HepG2 (cell line): ENCODE results near the gene VPS18.

Experiments used
- CEBPB ChIP-seq: IDR thresholded peaks from 2 replicates; pipeline ENCODE4 v1.6.1; 2011; ENCODE audit warnings: low read depth, low read length, improper control_type of control experiment, borderline replicate concordance
- CHD2 ChIP-seq: IDR thresholded peaks from 2 replicates; pipeline ENCODE4 v1.6.1; 2011; ENCODE audit warnings: low read depth, low read length, improper control_type of control experiment
- CTCF ChIP-seq: sonication (generic); formaldehyde crosslinking; IDR thresholded peaks from 2 replicates; pipeline ENCODE4 v1.5.0; 2020; ENCODE audit warnings: mild to moderate bottlenecking, missing genetic modification reagents, moderate library complexity
- E2F2 ChIP-seq: sonication (generic); formaldehyde crosslinking; IDR thresholded peaks from 2 replicates; pipeline ENCODE4 v1.4.0; 2020; ENCODE audit warnings: missing genetic modification reagents, borderline replicate concordance
- IRF1 ChIP-seq: sonication (generic); formaldehyde crosslinking; IDR thresholded peaks from 2 replicates; pipeline ENCODE4 v1.4.0; 2020; ENCODE audit warnings: low read depth, mild to moderate bottlenecking, missing genetic modification reagents
- MTA3 ChIP-seq: sonication (generic); formaldehyde crosslinking; IDR thresholded peaks from 2 replicates; pipeline ENCODE4 v1.4.0; 2020; ENCODE audit warnings: missing genetic modification reagents
- RBAK ChIP-seq: sonication (generic); formaldehyde crosslinking; IDR thresholded peaks from 2 replicates; pipeline ENCODE4 v1.5.1; 2020; ENCODE audit warnings: mild to moderate bottlenecking, missing genetic modification reagents
- REST ChIP-seq, 2 experiments: IDR thresholded peaks; 2 replicates each; pipeline ENCODE4 v1.6.1; 2011 to 2012; ENCODE audit warnings: low read length in 2 of 2, borderline replicate concordance in 1 of 2, low read depth in 1 of 2, mild to moderate bottlenecking in 1 of 2, moderate library complexity in 1 of 2
- SNRNP70 ChIP-seq: fragments of 200-400 bp; formaldehyde crosslinking; IDR thresholded peaks from 2 replicates; pipeline ENCODE4 v1.6.1; 2017; ENCODE audit warnings: mild to moderate bottlenecking, low read depth, low read length, moderate library complexity
- SUZ12 ChIP-seq: fragments of 150-350 bp; IDR thresholded peaks from 2 replicates; pipeline ENCODE4 v1.6.1; 2014; ENCODE audit warnings: low read depth, low read length
- ZNF232 ChIP-seq: sonication (generic); formaldehyde crosslinking; IDR thresholded peaks from 2 replicates; pipeline ENCODE4 v1.4.0; 2020; ENCODE audit warnings: missing genetic modification reagents, borderline replicate concordance
- ZSCAN20 ChIP-seq: sonication (generic); formaldehyde crosslinking; IDR thresholded peaks from 2 replicates; pipeline ENCODE4 v1.4.0; 2020; ENCODE audit warnings: missing genetic modification reagents, mild to moderate bottlenecking, borderline replicate concordance
- TF ChIP-seq, protein P1 (sequence below): sonication (generic); formaldehyde crosslinking; conservative IDR thresholded peaks from 2 replicates; pipeline ENCODE4 v1.4.0; 2020; ENCODE audit warnings: missing genetic modification reagents

DNA sequence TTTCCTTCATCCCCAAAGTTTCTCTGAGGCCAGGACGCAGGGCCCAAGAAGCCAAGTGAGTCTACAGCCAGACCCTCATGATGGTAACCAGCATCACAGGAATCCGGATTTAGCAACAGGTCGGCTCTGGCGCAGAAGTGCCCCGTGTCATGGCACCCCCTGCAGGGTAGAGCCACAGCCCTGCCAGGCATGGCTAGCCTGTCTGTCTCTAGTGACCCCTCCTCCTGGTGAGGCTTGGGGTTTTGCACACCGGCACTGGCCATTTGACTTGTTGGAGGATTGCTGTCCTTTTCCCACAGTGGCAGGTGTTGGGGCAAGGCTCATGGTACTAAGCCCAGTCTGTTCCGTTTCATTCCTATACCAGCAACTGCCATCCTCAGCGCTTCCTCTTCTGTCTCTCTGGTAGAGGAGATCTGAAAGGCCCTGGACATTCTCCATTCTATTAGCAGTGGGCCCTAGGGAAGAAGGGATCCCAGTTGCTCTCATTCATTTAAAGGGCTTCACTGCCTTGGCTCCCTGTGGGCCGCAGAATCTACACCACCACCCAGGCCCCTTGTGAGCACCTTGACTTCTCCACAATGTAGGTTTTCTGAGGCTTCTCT lies 49.6 kb downstream of the VPS18 start:
- TF ChIP-seq ZSCAN20 (CRISPR knock-in tag): no peak
- TF ChIP-seq REST (IDR thresholded peaks at IDR 0.05; ENCODE audit: borderline replicate concordance in 1 of 2, low read depth in 1 of 2, low read length in 2 of 2): no peak
- TF ChIP-seq E2F2 (CRISPR knock-in tag): no peak
- TF ChIP-seq SNRNP70: no peak
- TF ChIP-seq ZNF232 (CRISPR knock-in tag): no peak
- no peak for TF ChIP-seq MTA3
- no peak for TF ChIP-seq CHD2
- TF ChIP-seq CEBPB: no peak
- TF ChIP-seq, protein P1, sequence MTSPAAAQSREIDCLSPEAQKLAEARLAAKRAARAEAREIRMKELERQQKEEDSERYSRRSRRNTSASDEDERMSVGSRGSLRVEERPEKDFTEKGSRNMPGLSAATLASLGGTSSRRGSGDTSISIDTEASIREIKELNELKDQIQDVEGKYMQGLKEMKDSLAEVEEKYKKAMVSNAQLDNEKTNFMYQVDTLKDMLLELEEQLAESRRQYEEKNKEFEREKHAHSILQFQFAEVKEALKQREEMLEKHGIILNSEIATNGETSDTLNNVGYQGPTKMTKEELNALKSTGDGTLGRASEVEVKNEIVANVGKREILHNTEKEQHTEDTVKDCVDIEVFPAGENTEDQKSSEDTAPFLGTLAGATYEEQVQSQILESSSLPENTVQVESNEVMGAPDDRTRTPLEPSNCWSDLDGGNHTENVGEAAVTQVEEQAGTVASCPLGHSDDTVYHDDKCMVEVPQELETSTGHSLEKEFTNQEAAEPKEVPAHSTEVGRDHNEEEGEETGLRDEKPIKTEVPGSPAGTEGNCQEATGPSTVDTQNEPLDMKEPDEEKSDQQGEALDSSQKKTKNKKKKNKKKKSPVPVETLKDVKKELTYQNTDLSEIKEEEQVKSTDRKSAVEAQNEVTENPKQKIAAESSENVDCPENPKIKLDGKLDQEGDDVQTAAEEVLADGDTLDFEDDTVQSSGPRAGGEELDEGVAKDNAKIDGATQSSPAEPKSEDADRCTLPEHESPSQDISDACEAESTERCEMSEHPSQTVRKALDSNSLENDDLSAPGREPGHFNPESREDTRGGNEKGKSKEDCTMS (CRISPR knock-in tag): no peak
- TF ChIP-seq IRF1 (CRISPR knock-in tag): no peak
- TF ChIP-seq RBAK (CRISPR knock-in tag): no peak
- TF ChIP-seq SUZ12: no peak
- TF ChIP-seq CTCF: no peak
